ENCODE results near the gene SLC10A3. TPM values are rescaled to one million over a fixed set of nuclear protein-coding genes. Genes with fewer than 3 reads are reported as not detected.

SLC10A3 gene
- total and polyA plus RNA-seq, 8 donors, result 13.3 to 26.8 (median 18.6) TPM

DNA sequence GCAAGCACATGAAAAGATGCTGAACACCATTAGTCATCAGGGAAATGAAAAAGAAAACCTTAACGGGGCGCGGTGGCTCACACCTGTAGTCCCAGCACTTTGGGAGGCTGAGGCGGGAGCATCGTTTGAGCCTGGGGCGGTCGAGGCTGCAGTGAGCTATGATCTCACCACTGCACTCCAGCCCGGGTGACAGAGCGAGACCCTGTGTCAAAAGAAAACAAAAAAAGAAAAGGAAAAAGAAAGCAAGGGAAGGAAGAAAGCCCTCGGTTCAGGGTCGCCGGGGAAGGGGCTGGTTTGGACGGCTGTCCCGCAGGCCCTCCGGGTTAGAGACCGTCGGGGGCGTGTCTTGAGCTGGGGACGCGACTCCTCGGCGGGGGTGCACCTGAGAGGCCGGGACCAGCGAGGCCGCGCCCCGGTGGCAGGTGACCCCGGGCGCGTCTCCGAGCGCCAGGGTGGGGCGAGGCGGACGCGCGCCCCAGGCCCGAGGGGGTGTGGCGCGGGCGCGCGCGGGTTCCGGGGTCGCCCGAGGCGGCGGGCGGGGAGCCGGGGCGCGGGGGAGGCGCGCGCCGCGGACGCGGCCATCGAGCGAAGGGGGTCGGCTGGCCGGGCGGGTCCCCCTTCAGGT, 32.8 kb downstream of the SLC10A3 start:
- DNase-seq (peak; percentile 41 to 81 (median 50)), ATAC-seq (peak; percentile 81)
- Histone ChIP-seq H3K27ac (no peak overlapping the region), H3K36me3 (peaks cover 0 to 18% of the 10 kb centered on the region in 2 donors), H3K4me3 (peak overlapping the region; percentile 31 to 59), H3K27me3 (no peaks in the 10 kb centered on the region), H3K4me1 (no peaks in the 10 kb centered on the region), H3K9me3 (no peaks in the 10 kb centered on the region)
- TF ChIP-seq, protein P1, sequence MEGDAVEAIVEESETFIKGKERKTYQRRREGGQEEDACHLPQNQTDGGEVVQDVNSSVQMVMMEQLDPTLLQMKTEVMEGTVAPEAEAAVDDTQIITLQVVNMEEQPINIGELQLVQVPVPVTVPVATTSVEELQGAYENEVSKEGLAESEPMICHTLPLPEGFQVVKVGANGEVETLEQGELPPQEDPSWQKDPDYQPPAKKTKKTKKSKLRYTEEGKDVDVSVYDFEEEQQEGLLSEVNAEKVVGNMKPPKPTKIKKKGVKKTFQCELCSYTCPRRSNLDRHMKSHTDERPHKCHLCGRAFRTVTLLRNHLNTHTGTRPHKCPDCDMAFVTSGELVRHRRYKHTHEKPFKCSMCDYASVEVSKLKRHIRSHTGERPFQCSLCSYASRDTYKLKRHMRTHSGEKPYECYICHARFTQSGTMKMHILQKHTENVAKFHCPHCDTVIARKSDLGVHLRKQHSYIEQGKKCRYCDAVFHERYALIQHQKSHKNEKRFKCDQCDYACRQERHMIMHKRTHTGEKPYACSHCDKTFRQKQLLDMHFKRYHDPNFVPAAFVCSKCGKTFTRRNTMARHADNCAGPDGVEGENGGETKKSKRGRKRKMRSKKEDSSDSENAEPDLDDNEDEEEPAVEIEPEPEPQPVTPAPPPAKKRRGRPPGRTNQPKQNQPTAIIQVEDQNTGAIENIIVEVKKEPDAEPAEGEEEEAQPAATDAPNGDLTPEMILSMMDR (IDR thresholded peaks at IDR 0.05), result no peak
- intact Hi-C loops (cut with DNase I), result no loop called here

DNA sequence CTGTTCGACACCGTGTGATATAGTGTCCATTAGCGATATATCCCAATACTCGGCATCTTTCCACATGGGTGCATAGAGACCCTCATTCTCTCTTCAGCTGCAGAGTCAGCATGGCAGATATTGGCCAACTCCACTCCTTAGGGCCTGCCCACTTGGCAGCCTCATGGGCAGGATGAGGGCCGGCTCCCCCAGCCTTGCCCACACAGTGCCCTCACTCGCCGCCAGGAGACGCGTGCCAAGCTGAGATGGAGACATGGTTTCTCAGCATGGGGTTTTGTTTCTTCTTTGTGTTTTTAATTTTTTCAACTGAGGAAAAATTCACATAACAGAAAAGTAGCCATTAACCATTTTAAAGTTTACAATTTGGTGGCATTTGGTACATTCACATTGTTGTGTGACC, 37.6 kb downstream of the SLC10A3 start:
- no peak overlapping the region for H3K4me3 ChIP-seq
- intact Hi-C loops (cut with DNase I), result no loop called here
- TF ChIP-seq, protein P1 (IDR thresholded peaks at IDR 0.05), result no peak
- H3K4me1 ChIP-seq, result no peaks in the 10 kb centered on the region
- no peaks in the 10 kb centered on the region for H3K27me3 ChIP-seq
- H3K27ac ChIP-seq, result no peak overlapping the region
- peaks cover 0 to 42% of the 10 kb centered on the region in 2 donors for H3K36me3 ChIP-seq
- ATAC-seq (no peak), DNase-seq (no peak)
- no peaks in the 10 kb centered on the region for H3K9me3 ChIP-seq

DNA sequence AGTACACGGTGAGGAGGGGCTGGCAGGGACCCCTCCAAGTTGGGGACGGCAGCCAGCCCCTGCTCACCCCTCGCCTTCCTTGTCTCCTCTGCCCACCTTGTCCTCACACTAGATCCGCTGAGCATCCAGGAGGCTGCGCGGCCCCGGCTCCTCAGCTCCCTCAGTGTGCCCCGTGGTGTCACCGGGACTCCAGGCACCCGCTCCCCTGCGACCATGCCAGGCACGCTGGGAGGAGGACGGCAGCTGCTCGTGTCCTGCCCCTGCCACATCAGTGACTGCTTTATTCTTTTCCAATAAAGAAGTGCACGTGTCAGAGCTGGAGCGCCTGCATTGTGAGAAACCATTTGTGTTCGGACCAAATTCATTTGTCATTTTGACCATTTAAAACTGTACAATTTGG, 40.1 kb downstream of the SLC10A3 start:
- no peak overlapping the region for H3K4me3 ChIP-seq
- no peak overlapping the region for H3K27ac ChIP-seq
- peaks cover 0 to 53% of the 10 kb centered on the region in 2 donors for H3K36me3 ChIP-seq
- TF ChIP-seq, protein P1 (IDR thresholded peaks at IDR 0.05), result no peak
- no peaks in the 10 kb centered on the region for H3K9me3 ChIP-seq
- H3K27me3 ChIP-seq, result no peaks in the 10 kb centered on the region
- intact Hi-C loops (cut with DNase I), result no loop called here
- ATAC-seq (no peak), DNase-seq (no peak)
- peaks cover 0 to 4% of the 10 kb centered on the region in 2 donors for H3K4me1 ChIP-seq

DNA sequence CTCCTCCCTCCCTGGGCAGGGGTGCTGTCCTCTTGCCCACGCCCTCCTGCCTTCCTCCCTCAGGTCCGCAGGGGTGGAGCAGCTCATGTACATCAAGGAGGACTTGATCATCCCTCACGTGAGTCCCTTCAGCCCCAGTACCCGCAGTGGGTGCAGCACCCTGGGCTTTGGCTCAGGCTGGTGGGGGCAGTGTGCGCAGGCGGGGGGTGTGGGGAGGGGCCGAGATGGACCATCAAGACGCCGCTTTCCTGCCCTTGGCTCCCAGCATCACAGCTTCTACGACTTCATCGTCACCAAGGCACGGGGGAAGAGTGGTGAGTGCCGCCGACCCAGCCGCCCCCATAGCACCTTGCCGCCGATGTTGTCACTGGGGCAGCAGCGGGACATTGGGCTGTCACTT, 40.8 kb downstream of the SLC10A3 start:
- Histone ChIP-seq H3K27me3 (no peaks in the 10 kb centered on the region), H3K27ac (no peak overlapping the region), H3K36me3 (peaks cover 0 to 53% of the 10 kb centered on the region in 2 donors), H3K4me1 (peaks cover 0 to 11% of the 10 kb centered on the region in 2 donors), H3K9me3 (no peaks in the 10 kb centered on the region), H3K4me3 (no peak overlapping the region)
- TF ChIP-seq, protein P1 (IDR thresholded peaks at IDR 0.05), result no peak
- intact Hi-C loops (cut with DNase I), result no loop called here
- DNase-seq (no peak), ATAC-seq (no peak)

GRCh38 chrX:154448484-154448883, 41.9 kb downstream of the SLC10A3 start:
- Histone ChIP-seq H3K36me3 (peaks cover 0 to 53% of the 10 kb centered on the region in 2 donors), H3K9me3 (no peaks in the 10 kb centered on the region), H3K27me3 (no peaks in the 10 kb centered on the region), H3K4me3 (no peak overlapping the region), H3K27ac (no peak overlapping the region), H3K4me1 (peaks cover 0 to 13% of the 10 kb centered on the region in 2 donors)
- ATAC-seq, result no peak
- TF ChIP-seq, protein P1 (IDR thresholded peaks at IDR 0.05), result no peak
- no peak for DNase-seq
- intact Hi-C loops (cut with DNase I), result no loop called here

Data from left lung (tissue), 10 donors.